ENCODE data around the gene MAD1L1.

- no peak for TF ChIP-seq EZH2phosphoT487 (IDR thresholded peaks at IDR 0.05; ENCODE audit: insufficient read depth, low read depth)
- no peak for TF ChIP-seq EZH2 (IDR thresholded peaks at IDR 0.05; ENCODE audit: insufficient read depth, poor library complexity, severe bottlenecking)
These were observed 10.2 kb downstream of the MAD1L1 start for GRCh38 chr7:2222516-2222915.
